Activated naive CD8-positive, alpha-beta T cell treated with anti-CD3 and anti-CD28 coated beads, Interleukin-2, amount 50 U/mL, for 16 hours (primary cell): ENCODE results near the gene FASTK.

Source experiments
- DNase-seq: peaks from one replicate; pipeline ENCODE4 v3.0.0-alpha.2; 2020; ENCODE audit warnings: low read depth, low spot score

FASTK gene

DNA sequence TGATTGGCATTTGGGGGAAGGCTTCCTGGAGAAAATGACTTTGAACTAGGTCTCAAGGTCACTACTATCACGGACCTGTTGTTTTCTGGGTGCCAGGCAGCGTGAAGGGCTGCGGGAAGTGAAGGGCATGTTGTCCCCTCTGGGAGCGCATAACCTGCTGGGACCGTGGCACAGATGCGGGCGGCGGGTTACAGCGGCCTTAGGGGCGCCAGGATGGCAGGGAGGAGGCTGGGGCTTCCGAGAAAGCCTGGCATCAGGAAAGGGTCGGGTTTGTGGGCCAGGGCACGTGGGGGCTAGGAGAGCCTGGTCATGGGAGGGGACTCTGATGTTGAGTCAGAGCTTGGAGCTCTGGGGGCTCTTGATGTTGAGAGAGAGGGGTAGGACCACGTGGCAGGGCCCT is 15.1 kb downstream of the FASTK start:
- no peak for DNase-seq

DNA sequence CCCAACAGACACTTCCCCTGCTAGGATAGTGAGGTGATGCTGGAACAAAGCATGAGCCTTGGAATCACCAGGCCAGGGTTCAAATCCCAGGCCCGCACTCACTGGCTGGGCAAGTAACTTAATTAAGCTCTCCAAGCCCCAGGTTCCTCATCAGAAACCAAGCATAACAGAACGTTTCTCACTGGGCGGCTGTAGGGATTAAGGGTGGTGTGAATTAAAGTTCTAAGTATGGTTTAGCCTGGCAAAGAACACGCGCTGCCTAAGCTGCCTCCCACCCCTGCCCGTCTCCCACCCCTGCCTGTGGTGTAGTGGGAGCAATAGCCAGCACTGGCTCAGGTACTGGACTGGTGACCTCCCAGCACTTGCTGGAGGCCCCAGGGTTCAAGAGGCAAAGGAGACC is 15.6 kb downstream of the FASTK start:
- DNase-seq = no peak

- no peak for DNase-seq
These were observed 16.2 kb downstream of the FASTK start for GRCh38 chr7:151064454-151064853.

GRCh38 chr7:151063212-151063561 is 17.4 kb downstream of the FASTK start:
- DNase-seq = no peak

DNA sequence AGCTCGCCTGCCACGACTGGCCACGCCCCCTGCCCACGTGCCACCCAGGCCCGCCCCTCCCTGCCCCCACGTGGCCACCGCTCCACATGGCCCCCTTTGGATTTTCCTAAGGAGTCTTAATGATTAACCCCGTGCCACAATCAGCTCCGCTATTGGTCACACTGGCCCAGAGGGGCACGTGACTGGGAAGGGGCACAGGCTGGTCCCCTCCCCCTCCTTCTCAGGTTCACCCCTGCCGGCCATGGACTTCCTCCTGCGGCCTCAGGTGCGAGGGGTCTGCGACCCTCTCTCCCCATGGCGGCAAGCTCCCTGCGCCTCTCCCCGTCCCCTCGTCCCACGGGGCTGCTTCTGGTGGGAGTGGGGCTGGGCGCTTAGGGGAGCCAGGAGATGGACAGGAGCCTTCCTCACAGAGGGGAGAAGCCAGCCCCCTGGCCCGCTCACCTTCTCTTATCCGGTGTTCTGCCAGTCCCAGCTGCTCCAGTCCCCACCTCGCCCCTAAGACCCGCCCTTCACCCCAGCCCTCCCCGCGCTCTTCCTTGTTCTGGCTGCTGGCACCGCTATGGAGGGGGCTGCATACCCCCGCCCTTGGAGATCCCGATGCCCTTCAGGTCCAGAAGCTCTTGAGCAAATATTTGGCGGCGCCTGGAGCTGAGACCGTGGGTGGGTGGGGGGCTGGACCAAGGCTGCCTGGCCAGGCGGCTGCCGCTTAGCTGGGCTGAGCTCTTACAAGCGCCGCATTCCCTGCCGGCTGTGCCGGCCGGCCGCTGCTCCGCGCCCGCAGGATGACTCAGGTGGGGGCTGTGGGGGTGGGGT is 18.0 kb downstream of the FASTK start:
- DNase-seq = no peak

- no peak for DNase-seq
These were observed 18.6 kb downstream of the FASTK start for GRCh38 chr7:151062111-151062398.

- DNase-seq = no peak
These were observed 19.1 kb downstream of the FASTK start for GRCh38 chr7:151061213-151062110.

- no peak for DNase-seq
These were observed 20.0 kb downstream of the FASTK start for GRCh38 chr7:151060416-151061212.

GRCh38 chr7:151060113-151060415 is 20.5 kb downstream of the FASTK start:
- DNase-seq = no peak

- DNase-seq = peak; percentile 36
These were observed 21.1 kb downstream of the FASTK start, which contains the start of gene SLC4A2 for GRCh38 chr7:151059367-151060112. SLC4A2 (plus strand) TSS chr7:151059589; CDS start chr7:151061988, 2,399 bp downstream.

DNA sequence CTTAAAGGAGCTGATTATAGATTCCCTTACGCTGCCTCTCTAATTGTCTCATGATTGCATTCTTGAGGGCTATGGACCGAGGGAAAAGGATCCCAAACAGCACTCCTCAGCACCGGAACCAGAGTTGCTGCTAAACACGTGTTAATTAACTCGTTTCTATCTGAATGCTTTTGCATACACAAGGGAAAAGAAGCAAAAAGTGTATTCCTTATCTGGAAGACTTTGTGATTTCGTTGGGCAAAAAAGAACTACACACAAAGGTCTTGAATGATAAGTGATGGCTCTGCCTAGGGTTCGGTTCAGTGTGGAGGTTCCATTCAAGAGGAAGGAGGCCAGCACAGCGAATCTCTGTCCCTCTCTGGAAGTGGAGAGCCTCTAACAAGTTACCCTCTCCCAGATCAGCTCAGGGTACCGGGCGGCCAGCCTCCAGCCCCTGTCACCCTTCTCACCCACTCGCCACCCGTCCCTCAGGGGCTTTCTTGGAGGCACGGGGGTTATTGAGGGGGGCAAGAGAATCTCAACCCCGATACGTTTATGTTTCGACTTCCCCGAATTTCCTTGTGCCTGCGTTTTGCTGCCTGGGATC is 21.7 kb downstream of the FASTK start:
- DNase-seq = no peak

DNA sequence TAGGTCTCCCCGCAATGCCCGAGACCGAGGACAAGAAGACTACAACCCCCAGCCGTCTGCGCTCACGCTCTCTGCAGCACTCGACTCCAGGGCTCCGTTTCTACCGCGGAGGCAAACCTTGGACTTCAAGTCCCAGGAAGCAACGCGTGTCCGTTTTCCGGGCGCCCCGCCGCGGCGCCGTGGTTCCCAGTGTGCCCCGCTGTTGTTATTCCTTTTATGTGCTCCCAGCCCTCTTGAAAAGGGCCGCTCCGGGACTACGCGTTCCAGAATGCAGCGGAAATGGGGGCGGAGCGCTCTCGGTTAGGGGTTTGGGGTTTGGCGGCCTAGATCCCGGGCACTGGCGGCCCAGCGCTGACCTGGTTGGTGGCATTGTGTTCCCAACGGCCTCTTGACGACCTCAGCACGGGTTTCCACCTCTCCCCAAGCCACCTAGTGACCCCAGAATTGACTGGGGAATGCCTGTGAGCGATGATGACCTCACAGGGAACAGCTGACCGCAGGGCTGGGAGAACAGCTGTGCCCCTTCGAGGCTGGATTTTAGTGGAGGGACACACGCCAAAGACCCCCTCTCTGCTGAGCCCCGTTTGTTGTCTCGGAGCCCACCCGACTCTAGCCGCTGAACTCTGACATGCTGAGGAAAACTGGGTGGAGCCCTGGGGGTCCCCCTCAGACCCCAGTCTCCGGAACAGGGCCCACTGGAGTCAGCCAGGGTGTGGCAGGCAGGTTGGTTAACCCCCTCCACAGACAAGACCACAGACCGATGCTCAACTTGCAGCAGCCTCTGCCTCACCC is 22.4 kb downstream of the FASTK start:
- DNase-seq = peak; percentile 94

DNA sequence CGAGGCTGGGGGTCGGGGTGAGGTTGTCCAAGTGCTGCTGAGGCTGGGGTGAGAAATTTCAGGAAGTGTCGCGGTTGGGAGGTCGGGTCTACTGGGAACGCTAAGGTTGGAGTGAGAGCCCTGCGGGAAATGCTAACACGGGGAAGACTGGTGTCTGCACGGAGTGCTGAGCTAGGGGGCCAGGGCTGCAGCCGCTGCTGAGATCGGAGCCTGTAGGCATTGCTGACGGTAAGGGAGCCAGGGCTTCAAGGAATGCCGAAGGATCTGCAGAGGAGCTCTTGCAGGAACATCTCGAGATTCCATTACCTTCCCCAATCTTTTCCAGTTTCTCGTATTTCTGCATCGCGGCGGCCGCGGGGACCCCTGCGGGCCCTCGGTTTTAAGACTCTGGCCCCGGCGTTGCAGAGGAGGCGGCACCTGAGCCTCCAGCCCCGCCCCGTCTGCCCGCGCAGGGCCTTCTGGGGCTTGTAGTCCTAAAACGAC is 23.1 kb downstream of the FASTK start, which contains the start of gene CDK5:
Gene CDK5 (minus strand): TSS at position 392 of the 483 bp plus-strand sequence. CDS start 49 bp downstream, at position 343.
- no peak for DNase-seq

GRCh38 chr7:151056666-151057505 is 23.7 kb downstream of the FASTK start:
- no peak for DNase-seq

DNA sequence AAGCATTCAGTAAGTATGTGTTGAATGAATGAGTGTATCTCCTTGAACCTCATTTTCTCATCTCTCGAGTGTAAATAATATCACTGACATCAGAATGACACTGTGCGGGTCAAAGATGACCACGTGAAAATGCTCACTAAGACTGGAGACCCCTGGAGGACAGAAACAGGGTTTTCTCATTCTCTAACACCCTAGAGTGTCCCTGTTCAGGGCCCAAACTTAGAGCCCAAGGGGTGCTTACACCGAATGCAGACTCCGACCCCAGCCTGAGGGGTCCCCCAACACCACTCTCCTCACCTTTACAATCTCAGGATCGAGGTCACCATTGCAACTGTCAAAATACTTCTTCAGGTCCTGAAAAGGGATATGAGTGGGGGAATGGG is 24.3 kb downstream of the FASTK start:
- no peak for DNase-seq

GRCh38 chr7:151053751-151054150 is 26.9 kb downstream of the FASTK start:
- DNase-seq = no peak

DNA sequence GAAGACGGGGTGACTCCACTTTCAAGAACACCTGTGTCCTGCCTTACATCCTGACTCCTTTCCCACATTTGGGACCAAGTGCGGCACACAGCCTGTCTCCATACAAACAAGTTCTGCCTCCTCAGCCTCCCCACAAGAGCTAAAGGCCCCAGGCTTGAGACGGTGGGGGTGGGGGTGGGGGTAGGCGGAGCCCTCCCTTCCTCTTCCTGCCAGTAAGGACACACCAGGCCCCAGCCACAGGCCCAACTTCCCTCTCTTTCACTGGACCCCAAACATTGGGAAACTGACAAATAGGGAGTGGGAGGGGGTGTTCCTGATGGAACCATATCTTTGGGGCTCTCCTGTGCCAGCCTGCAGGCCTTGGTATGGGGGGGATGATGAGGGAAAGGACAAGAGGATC is 27.5 kb downstream of the FASTK start:
- no peak for DNase-seq

DNA sequence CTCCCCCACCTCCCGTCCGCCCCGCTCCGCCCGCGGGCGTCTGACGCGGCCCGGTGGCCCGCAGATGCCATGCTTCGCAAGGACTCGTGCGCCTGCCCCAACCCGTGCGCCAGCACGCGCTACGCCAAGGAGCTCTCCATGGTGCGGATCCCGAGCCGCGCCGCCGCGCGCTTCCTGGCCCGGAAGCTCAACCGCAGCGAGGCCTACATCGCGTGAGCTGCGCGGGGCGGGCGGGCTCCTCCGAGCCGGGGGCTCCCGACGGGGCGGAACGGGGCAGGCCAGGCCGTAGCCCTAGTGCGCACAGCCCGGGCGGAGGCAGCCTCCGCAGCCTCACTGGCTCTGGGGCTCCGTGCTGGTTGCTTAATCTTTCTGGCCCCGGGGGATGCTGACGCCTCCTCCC is 29.5 kb downstream of the FASTK start:
- peak; percentile 25 for DNase-seq

DNA sequence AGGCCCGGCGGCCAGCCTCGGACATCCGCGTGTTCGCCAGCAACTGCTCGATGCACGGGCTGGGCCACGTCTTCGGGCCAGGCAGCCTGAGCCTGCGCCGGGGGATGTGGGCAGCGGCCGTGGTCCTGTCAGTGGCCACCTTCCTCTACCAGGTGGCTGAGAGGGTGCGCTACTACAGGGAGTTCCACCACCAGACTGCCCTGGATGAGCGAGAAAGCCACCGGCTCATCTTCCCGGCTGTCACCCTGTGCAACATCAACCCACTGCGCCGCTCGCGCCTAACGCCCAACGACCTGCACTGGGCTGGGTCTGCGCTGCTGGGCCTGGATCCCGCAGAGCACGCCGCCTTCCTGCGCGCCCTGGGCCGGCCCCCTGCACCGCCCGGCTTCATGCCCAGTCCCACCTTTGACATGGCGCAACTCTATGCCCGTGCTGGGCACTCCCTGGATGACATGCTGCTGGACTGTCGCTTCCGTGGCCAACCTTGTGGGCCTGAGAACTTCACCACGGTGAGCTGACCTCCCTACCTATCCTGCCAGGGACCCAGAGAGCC is 31.6 kb downstream of the FASTK start:
- no peak for DNase-seq
